ENCODE results near the gene ATP2C1. TPM values are rescaled to one million over a fixed set of nuclear protein-coding genes. Genes with fewer than 3 reads are reported as not detected.

The ATP2C1 gene
- total and polyA plus RNA-seq, 2 experiments from 2014 or later = 31.5 to 99.4 TPM

DNA sequence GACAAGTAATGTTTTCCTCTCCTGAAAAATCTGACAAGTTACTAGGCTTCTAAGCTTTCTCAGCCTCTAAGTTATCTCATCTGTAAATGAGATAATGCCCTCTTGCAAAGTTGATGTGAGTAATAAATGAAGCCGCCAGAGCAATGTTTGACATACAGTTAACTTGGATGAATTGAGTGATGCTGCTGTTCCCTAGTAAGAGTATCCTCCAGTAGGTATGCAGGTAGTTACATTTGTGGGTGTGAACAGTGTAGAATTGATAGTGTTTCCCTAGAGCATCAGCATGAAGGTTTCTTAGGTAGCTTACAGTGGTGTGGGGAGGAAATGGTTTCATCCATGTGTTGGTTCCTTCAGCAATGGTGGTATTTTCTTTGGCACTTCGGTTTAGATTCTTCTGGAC, 3.4 kb downstream of the ATP2C1 start:
- TF ChIP-seq, protein P1, sequence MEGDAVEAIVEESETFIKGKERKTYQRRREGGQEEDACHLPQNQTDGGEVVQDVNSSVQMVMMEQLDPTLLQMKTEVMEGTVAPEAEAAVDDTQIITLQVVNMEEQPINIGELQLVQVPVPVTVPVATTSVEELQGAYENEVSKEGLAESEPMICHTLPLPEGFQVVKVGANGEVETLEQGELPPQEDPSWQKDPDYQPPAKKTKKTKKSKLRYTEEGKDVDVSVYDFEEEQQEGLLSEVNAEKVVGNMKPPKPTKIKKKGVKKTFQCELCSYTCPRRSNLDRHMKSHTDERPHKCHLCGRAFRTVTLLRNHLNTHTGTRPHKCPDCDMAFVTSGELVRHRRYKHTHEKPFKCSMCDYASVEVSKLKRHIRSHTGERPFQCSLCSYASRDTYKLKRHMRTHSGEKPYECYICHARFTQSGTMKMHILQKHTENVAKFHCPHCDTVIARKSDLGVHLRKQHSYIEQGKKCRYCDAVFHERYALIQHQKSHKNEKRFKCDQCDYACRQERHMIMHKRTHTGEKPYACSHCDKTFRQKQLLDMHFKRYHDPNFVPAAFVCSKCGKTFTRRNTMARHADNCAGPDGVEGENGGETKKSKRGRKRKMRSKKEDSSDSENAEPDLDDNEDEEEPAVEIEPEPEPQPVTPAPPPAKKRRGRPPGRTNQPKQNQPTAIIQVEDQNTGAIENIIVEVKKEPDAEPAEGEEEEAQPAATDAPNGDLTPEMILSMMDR (IDR thresholded peaks at IDR 0.05; ENCODE audit: poor library complexity) = no peak
- no peak for TF ChIP-seq EZH2 (IDR thresholded peaks at IDR 0.05; ENCODE audit: borderline replicate concordance)
- TF ChIP-seq EZH2phosphoT487 (IDR thresholded peaks at IDR 0.05; ENCODE audit: low read depth, severe bottlenecking, unreplicated experiment) = no peak
- no peaks in the 10 kb centered on the region for H3K9me3 ChIP-seq (ENCODE audit: low read depth)
- 78% methylated on average over 2 of the region's 2 CpGs for WGBS (ENCODE audit: low lambda C conversion rate, missing lambda C conversion rate)
- no peaks in the 10 kb centered on the region for H3K9me2 ChIP-seq (replicated peaks; ENCODE audit: insufficient read depth)
- H3K36me3 ChIP-seq (replicated peaks; ENCODE audit: insufficient read depth, low read depth) = no peaks in the 10 kb centered on the region
- H3K27ac ChIP-seq = no peak overlapping the region
- H3K79me2 ChIP-seq = peaks cover 78% of the 10 kb centered on the region
- peaks cover 39% of the 10 kb centered on the region for H4K20me1 ChIP-seq (ENCODE audit: insufficient read depth, poor library complexity, severe bottlenecking)
- H2AFZ ChIP-seq = no peak overlapping the region
- no peak overlapping the region for H3K4me3 ChIP-seq
- no peaks in the 10 kb centered on the region for H3K27me3 ChIP-seq
- DNase-seq (ENCODE audit: low spot score) = peak; percentile 8
- H3K4me2 ChIP-seq = peak overlapping the region; percentile 90
- H3K4me1 ChIP-seq (ENCODE audit: insufficient read depth) = peaks cover 3% of the 10 kb centered on the region

- peaks cover 42% of the 10 kb centered on the region for H4K20me1 ChIP-seq (ENCODE audit: insufficient read depth, poor library complexity, severe bottlenecking)
- H3K9me2 ChIP-seq (replicated peaks; ENCODE audit: insufficient read depth) = no peaks in the 10 kb centered on the region
- H3K4me3 ChIP-seq = no peak overlapping the region
- H3K27me3 ChIP-seq = no peaks in the 10 kb centered on the region
- no peaks in the 10 kb centered on the region for H3K36me3 ChIP-seq (replicated peaks; ENCODE audit: insufficient read depth, low read depth)
- H3K9me3 ChIP-seq (ENCODE audit: low read depth) = no peaks in the 10 kb centered on the region
- peaks cover 14% of the 10 kb centered on the region for H3K4me1 ChIP-seq (ENCODE audit: insufficient read depth)
- no peak overlapping the region for H3K4me2 ChIP-seq
- no peak overlapping the region for H2AFZ ChIP-seq
- H3K79me2 ChIP-seq = peaks cover 95% of the 10 kb centered on the region
- DNase-seq (ENCODE audit: low spot score) = no peak
- no peak overlapping the region for H3K27ac ChIP-seq
- TF ChIP-seq, protein P1 (IDR thresholded peaks at IDR 0.05; ENCODE audit: poor library complexity) = no peak
These were observed 7.1 kb downstream of the ATP2C1 start for GRCh38 chr3:130900959-130901358.

DNA sequence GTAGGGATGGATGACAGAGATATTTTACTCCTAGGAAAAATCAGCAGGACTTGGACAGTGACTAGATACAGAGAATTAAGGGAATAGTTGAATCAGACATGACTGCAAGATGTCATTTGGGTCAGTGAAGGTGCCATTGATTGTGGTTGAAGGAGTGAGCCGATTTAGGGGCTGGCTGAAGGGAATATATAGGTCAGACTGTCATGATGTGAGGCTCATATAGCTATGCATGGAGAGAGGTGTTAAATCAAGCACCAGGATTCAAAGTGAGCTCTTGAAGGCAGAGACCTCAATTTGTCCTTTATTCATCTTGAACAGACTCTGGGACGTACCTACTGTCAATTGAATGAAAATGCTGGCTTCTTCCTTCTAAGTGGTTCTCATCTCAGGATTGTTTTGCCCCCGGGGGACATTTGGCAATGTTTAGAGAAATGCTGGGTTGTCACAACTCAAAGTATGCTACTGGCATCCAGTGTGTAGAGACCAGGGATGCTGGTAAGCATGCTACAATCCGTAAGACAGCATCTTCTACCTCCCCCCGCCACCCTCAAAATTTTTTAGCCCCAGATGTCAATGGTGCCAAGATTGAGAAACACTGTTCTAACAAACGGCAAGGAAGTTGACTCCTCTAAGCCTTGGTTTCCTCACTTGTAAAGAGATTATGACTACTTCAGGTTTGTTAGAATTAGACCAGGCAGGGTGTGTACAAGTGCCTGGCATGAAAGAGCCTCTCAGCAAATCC, 7.8 kb downstream of the ATP2C1 start:
- TF ChIP-seq, protein P1 (IDR thresholded peaks at IDR 0.05; ENCODE audit: poor library complexity) = no peak
- TF ChIP-seq EZH2 (IDR thresholded peaks at IDR 0.05; ENCODE audit: borderline replicate concordance) = no peak
- no peak for TF ChIP-seq EZH2phosphoT487 (IDR thresholded peaks at IDR 0.05; ENCODE audit: low read depth, severe bottlenecking, unreplicated experiment)
- no peak overlapping the region for H3K4me3 ChIP-seq
- H3K27ac ChIP-seq = no peak overlapping the region
- DNase-seq (ENCODE audit: low spot score) = no peak
- H3K36me3 ChIP-seq (replicated peaks; ENCODE audit: insufficient read depth, low read depth) = no peaks in the 10 kb centered on the region
- WGBS (ENCODE audit: low lambda C conversion rate, missing lambda C conversion rate) = 80% methylated on average over 6 of the region's 6 CpGs
- H3K4me1 ChIP-seq (ENCODE audit: insufficient read depth) = peaks cover 16% of the 10 kb centered on the region
- no peaks in the 10 kb centered on the region for H3K9me2 ChIP-seq (replicated peaks; ENCODE audit: insufficient read depth)
- H2AFZ ChIP-seq = no peak overlapping the region
- H3K4me2 ChIP-seq = no peak overlapping the region
- peaks cover 36% of the 10 kb centered on the region for H4K20me1 ChIP-seq (ENCODE audit: insufficient read depth, poor library complexity, severe bottlenecking)
- H3K9me3 ChIP-seq (ENCODE audit: low read depth) = no peaks in the 10 kb centered on the region
- H3K79me2 ChIP-seq = peaks cover 95% of the 10 kb centered on the region
- no peaks in the 10 kb centered on the region for H3K27me3 ChIP-seq

Data from hepatocyte (in vitro differentiated cells).